Keratinocyte (primary cell): ENCODE measurements around the gene ME2.

Experiments used
- CTCF ChIP-seq, 3 experiments: IDR thresholded peaks in 1 of 3; conservative IDR thresholded peaks in 1 of 3; optimal IDR thresholded peaks in 1 of 3; 2 replicates in 2 of 3; 3 replicates in 1 of 3; pipeline versions ENCODE3 to v1.5.1; 2011; ENCODE audit warnings: low read length in 3 of 3, mild to moderate bottlenecking in 3 of 3, moderate library complexity in 2 of 3, control low read depth in 1 of 3, inconsistent platforms in 1 of 3; ENCODE audit not compliant: insufficient read depth in 2 of 3; ENCODE audit errors: extremely low read depth in 1 of 3
- EZH2 ChIP-seq: IDR thresholded peaks from one replicate; pipeline ENCODE4 v1.6.1; 2012; ENCODE audit warnings: inconsistent platforms, mild to moderate bottlenecking, low read length, moderate library complexity

- TF ChIP-seq CTCF (optimal IDR thresholded peaks at IDR 0.05 in 1 of 3, IDR thresholded peaks at IDR 0.05 in 1 of 3, conservative IDR thresholded peaks at IDR 0.05 in 1 of 3; ENCODE audit: extremely low read depth in 1 of 3, insufficient read depth in 2 of 3, low read length in 3 of 3) (no peak), EZH2 (no peak)
These were observed 46.2 kb upstream of the ME2 start for GRCh38 chr18:50832754-50833153.
